Right lobe of liver (tissue), 4 donors: Measurements from ENCODE around the gene DHX34.
"Not testable (repeated sequence)": the region's sequence is repeated elsewhere in the genome, so short reads cannot be mapped to it uniquely, and the experiment has no call there.

ENCODE experiments used
- POLR2A ChIP-seq: fragments of 450-650 bp; IDR thresholded peaks from one replicate; pipeline ENCODE4 v1.6.1; 2017; ENCODE audit warnings: antibody characterized with exemption, mild to moderate bottlenecking
- TF ChIP-seq, protein P1 (sequence below), 4 donors: fragments of 200-600 bp in 3 of 4; fragments of 450-650 bp in 1 of 4; IDR thresholded peaks; one replicate each; pipeline versions ENCODE4 v1.5.1 to v1.8.0; 2016 to 2022; ENCODE audit warnings: antibody characterized with exemption in 4 of 4, mild to moderate bottlenecking in 2 of 4
- donor health status: DM: no; HTN: no; CAD: no.
- donor health status: DM: no; HTN: no; CAD: no.
- donor health status: DM: no; HTN: yes; CAD: no.

DNA sequence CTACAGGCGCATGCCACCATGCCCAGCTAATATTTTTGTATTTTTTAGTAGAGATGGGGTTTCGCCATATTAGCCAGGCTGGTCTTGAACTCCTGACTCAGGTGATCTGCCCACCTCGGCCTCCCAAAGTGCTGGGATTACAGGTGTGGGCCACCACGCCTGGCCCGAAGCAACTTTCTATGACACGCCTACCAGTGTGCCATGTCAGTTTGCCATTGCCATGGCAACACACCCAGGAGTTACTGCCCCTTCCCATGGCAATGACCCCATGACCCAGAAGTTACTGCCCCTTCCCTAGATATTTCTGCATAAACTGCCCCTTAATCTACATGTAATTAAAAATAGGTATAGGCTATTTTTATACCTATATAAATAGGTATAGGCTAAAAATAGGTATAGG lies 3.1 kb upstream of the DHX34 start:
- not testable (repeated sequence) for TF ChIP-seq POLR2A
- TF ChIP-seq, protein P1, sequence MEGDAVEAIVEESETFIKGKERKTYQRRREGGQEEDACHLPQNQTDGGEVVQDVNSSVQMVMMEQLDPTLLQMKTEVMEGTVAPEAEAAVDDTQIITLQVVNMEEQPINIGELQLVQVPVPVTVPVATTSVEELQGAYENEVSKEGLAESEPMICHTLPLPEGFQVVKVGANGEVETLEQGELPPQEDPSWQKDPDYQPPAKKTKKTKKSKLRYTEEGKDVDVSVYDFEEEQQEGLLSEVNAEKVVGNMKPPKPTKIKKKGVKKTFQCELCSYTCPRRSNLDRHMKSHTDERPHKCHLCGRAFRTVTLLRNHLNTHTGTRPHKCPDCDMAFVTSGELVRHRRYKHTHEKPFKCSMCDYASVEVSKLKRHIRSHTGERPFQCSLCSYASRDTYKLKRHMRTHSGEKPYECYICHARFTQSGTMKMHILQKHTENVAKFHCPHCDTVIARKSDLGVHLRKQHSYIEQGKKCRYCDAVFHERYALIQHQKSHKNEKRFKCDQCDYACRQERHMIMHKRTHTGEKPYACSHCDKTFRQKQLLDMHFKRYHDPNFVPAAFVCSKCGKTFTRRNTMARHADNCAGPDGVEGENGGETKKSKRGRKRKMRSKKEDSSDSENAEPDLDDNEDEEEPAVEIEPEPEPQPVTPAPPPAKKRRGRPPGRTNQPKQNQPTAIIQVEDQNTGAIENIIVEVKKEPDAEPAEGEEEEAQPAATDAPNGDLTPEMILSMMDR (IDR thresholded peaks at IDR 0.05) = not testable (repeated sequence)
